Heart left ventricle (tissue), 16 donors: ENCODE measurements around the gene KANK2. TPM values are rescaled to one million over a fixed set of nuclear protein-coding genes. Genes with fewer than 3 reads are reported as not detected.
A peak's percentile ranks its signal among the peaks of the same experiment; 100 is the strongest.

ENCODE experiments used
- ATAC-seq, 4 donors: fragments of 200-7000 bp; cut with Tn5 transposase; one replicate each; pipeline ENCODE4 v1.9.1; 2020 to 2022; ENCODE audit warnings: moderate library complexity in 4 of 4, mild to moderate bottlenecking in 3 of 4, moderate number of reproducible peaks in 1 of 4
- DNase-seq, 5 donors: peaks; one replicate each; pipeline ENCODE4 v3.0.0-alpha.2; 2020
- H3K27ac ChIP-seq, 12 donors: fragments of 200-600 bp; sonication (generic) in 4 of 12; one replicate each; pipeline versions ENCODE4 v1.5.0 to v1.8.0; 2016 to 2022; ENCODE audit warnings: mild to moderate bottlenecking in 2 of 12
- H3K27me3 ChIP-seq, 9 donors: fragments of 200-600 bp; sonication (generic) in 2 of 9; one replicate each; pipeline versions ENCODE4 v1.5.1 to v1.8.0; 2016 to 2022; ENCODE audit warnings: mild to moderate bottlenecking in 3 of 9
- H3K36me3 ChIP-seq, 9 donors: fragments of 200-600 bp; sonication (generic) in 2 of 9; one replicate each; pipeline versions ENCODE4 v1.5.0 to v1.8.0; 2018 to 2022; ENCODE audit warnings: mild to moderate bottlenecking in 2 of 9
- H3K4me1 ChIP-seq, 12 donors: fragments of 200-600 bp; sonication (generic) in 4 of 12; one replicate each; pipeline versions ENCODE4 v1.5.0 to v1.8.0; 2016 to 2022; ENCODE audit warnings: mild to moderate bottlenecking in 3 of 12
- H3K4me3 ChIP-seq, 12 donors: fragments of 200-600 bp; sonication (generic) in 4 of 12; one replicate each; pipeline versions ENCODE4 v1.5.0 to v1.8.0; 2017 to 2022; ENCODE audit warnings: mild to moderate bottlenecking in 9 of 12, moderate library complexity in 4 of 12
- H3K9me3 ChIP-seq, 12 donors: fragments of 200-600 bp; sonication (generic) in 4 of 12; one replicate each; pipeline versions ENCODE4 v1.5.0 to v1.8.0; 2016 to 2022; ENCODE audit warnings: mild to moderate bottlenecking in 1 of 12
- POLR2A ChIP-seq, 2 donors: fragments of 450-650 bp; IDR thresholded peaks; one replicate each; pipeline ENCODE4 v1.6.1; 2017; ENCODE audit warnings: antibody characterized with exemption in 2 of 2, mild to moderate bottlenecking in 2 of 2, moderate library complexity in 2 of 2
- WGBS, 4 donors: extraction: QIAGEN DNeasy Blood & Tissue Kit in 2 of 4; methylation state at CpG; one replicate each; pipeline versions ENCODE4 v1.1.5 to v1.1.7; 2013 to 2018; 5-methylcytosine and 5-hydroxymethylcytosine counted together
- intact Hi-C, 10 donors: fragments of 100-400 bp; cut with DNase I; formaldehyde crosslinking; loops; one replicate each; pipeline versions ENCODE4 v1.11.1 to v1.14.2; 2022
- polyA plus RNA-seq, 2 donors: library from polyadenylated mRNA; stranded (reverse); fragments of 200-250 nt; gene quantifications; one replicate each; pipeline ENCODE4 v1.2.3, GENCODE V29; 2013
- total RNA-seq, 9 donors: library from RNA; depleted of rRNA in 2 of 9; stranded (reverse); fragments of >200 nt in 2 of 9; fragmentation: NEBNext Ultra II Directional in 3 of 9; extraction: Animal tissue kit (Norgen Biotek cat#: 25700) in 3 of 9; gene quantifications; one replicate each; pipeline versions ENCODE4 v1.1.0 to v1.2.4, GENCODE V29; 2016 to 2023
- TF ChIP-seq, protein P1 (sequence below), 12 donors: fragments of 200-600 bp; sonication (generic) in 4 of 12; IDR thresholded peaks; one replicate each; pipeline versions ENCODE4 v1.5.0 to v1.8.0; 2018 to 2022; ENCODE audit warnings: antibody characterized with exemption in 12 of 12, mild to moderate bottlenecking in 5 of 12
- donor health status: ischemic (EF 13 %, LVEDD 7.1; RV severe dilation, severe dysfunction).
- donor health status: healthy with polysubstance abuse.
- donor health status: DM: no; HTN: yes; CAD: no.
- donor health status: DM: no; HTN: no; CAD: no.
- donor health status: ischemic (EF 25% LVEDD 6.9; RV normal size, moderate dysfunction).
- donor health status: ischemic (EF 25% LVEDD 5.7; RV mildly dilated, moderate dysfunction).
- donor health status: healthy.
- donor health status: DM: yes; HTN: yes; CAD: no.
- donor health status: ischemic (EF 35%, LVEDD 5.7; RV mildly dilated, moderate dysfunction).
- donor health status: nonischemic (EF 11% LVEDD 7.7; RV severe dilation, severe dysfunction).
- donor health status: DM: yes; HTN: yes; CAD: no.
- donor health status: PGD.
- donor health status: ischemic (EF 29% LVEDD 5.4; RV normal size, mild dysfunction).
- donor health status: nonischemic (EF 23%, LVEDD 6.1; RV moderate dilation, normal function).

KANK2 gene
- total and polyA plus RNA-seq, 11 donors = 232 to 1,831 (median 294) TPM

DNA sequence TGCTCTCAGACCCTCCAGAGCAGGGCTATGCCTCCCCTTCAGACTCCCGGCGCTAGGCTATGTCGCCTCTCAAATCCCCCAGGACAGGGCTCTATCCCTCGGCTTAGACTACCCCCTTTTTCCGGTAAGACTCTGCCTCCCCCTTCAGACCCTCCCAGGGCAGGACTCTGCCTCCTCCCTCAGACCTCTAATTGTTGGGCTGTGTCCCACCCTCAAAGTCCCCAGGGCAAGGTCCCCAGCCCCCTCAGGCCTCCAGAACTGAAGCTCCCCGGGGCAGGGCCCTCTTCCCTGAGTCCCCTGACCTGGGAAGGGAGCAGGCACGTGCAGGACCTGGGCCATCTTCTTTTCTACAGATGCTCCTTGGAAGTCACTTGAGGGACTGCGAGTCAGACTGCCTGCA, 3.2 kb downstream of the KANK2 start:
- no peak for DNase-seq
- H3K27ac ChIP-seq = peak overlapping the region; percentile 61 to 100 (median 92)
- H3K9me3 ChIP-seq = no peaks in the 10 kb centered on the region
- ATAC-seq = no peak
- no peak for TF ChIP-seq POLR2A (IDR thresholded peaks at IDR 0.05)
- TF ChIP-seq, protein P1, sequence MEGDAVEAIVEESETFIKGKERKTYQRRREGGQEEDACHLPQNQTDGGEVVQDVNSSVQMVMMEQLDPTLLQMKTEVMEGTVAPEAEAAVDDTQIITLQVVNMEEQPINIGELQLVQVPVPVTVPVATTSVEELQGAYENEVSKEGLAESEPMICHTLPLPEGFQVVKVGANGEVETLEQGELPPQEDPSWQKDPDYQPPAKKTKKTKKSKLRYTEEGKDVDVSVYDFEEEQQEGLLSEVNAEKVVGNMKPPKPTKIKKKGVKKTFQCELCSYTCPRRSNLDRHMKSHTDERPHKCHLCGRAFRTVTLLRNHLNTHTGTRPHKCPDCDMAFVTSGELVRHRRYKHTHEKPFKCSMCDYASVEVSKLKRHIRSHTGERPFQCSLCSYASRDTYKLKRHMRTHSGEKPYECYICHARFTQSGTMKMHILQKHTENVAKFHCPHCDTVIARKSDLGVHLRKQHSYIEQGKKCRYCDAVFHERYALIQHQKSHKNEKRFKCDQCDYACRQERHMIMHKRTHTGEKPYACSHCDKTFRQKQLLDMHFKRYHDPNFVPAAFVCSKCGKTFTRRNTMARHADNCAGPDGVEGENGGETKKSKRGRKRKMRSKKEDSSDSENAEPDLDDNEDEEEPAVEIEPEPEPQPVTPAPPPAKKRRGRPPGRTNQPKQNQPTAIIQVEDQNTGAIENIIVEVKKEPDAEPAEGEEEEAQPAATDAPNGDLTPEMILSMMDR (IDR thresholded peaks at IDR 0.05) = no peak
- H3K4me1 ChIP-seq = peaks cover 17 to 91% (median 84%) of the 10 kb centered on the region in 12 donors
- peaks cover 0 to 6% (median 0%) of the 10 kb centered on the region in 9 donors for H3K27me3 ChIP-seq
- intact Hi-C loops = loop anchor here in 2 of 10 donors (5.0 kb wide), 2 partner anchors 37 to 47 kb away; partner anchors contain the start of gene SPC24 (in 1 of the 2)
- H3K4me3 ChIP-seq = peak overlapping the region in 9 of 12 donors; percentile 70 to 96 (median 79)
- 55 to 72% (median 65%) methylated on average over 6 to 8 of the region's 8 CpGs for WGBS, 4 donors
- H3K36me3 ChIP-seq = peaks cover 0 to 56% (median 30%) of the 10 kb centered on the region in 9 donors

DNA sequence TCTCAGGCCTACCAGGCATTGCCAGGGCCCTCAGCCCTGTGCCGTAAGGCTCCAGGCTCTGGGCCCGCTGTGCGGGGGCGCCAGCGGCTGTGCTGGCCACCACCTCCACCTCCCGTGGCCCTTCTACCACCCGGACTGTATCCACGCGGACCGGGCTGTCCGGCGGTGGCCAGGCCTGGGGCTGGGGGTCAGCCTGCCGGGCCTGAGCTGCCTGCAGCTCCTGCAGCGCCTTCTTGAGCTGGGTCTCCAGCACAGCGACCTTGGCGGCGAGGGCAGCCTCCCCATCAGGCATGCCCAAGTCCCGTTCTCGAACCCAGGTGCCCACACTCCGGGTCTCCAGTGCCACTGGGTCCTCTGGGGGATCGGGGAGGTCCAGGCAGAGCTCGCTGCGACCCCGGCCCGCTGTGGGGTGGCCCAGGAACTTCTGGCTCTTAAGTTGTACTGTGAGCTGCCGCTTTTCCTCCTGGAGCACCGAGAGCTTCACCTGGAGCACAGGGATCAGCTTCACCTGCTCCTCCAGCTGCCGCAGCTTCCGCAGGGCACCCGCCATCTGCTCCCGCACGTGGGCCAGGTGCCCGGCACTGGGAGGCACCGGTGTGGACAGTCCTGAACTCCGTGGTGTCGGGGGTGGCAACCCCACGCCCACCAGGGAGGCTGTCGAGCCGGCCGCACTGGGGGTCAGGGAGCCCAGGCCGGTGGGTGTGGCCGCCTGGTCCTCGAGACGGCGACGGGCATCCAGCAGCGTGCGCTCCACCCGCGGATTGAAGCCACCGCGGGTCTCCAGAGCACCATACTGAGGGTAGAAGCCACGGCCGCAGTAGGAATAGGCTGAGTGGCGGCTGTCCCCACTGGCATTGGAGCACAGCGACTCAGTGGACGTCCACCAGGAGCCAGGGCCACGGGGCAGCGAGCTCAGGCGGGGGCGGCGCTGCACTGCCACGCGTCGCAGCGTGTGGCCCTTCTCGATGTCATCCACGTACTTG, 4.1 kb downstream of the KANK2 start:
- peaks cover 0 to 61% (median 36%) of the 10 kb centered on the region in 9 donors for H3K36me3 ChIP-seq
- intact Hi-C loops = loop anchor here in 2 of 10 donors (5.0 kb wide), 2 partner anchors 36 to 46 kb away; partner anchors contain the start of gene SPC24 (in 1 of the 2)
- ATAC-seq (no peak), DNase-seq (no peak)
- peak overlapping the region in 3 of 12 donors; percentile 11 to 79 (median 70) for H3K4me3 ChIP-seq
- no peak for TF ChIP-seq POLR2A (IDR thresholded peaks at IDR 0.05)
- TF ChIP-seq, protein P1 (IDR thresholded peaks at IDR 0.05) = no peak
- H3K27ac ChIP-seq = peak overlapping the region in 11 of 12 donors; percentile 85 to 100 (median 93)
- H3K9me3 ChIP-seq = no peaks in the 10 kb centered on the region
- H3K27me3 ChIP-seq = peaks cover 0 to 6% (median 0%) of the 10 kb centered on the region in 9 donors
- 89 to 92% (median 91%) methylated on average over 37 to 68 of the region's 68 CpGs for WGBS, 4 donors
- peaks cover 17 to 91% (median 79%) of the 10 kb centered on the region in 12 donors for H3K4me1 ChIP-seq

DNA sequence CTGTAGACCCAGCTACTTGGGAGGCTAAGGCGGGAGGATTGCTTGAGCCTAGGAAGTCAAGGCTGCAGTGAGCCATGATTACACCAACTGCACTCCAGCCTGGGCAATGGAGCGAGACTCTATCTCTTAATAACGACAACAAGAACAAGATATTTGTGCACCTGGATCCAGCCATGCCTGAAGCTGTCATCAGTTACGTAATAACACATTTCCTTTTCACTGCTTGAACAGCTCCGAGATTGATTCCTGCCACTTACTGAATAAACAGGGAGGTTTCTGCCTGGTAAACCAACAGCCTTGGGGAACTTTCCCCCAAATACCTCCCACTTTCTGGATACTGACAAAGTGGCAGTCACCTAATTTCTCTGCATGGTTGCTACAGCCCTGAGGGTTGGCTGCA, 5.4 kb downstream of the KANK2 start:
- DNase-seq (no peak), ATAC-seq (no peak)
- Histone ChIP-seq H3K4me3 (peak overlapping the region in 2 of 12 donors; percentile 16 to 22), H3K9me3 (no peaks in the 10 kb centered on the region), H3K27ac (peak overlapping the region in 11 of 12 donors; percentile 62 to 97 (median 81)), H3K36me3 (peaks cover 0 to 74% (median 44%) of the 10 kb centered on the region in 9 donors), H3K27me3 (no peaks in the 10 kb centered on the region), H3K4me1 (peaks cover 13 to 93% (median 73%) of the 10 kb centered on the region in 12 donors)
- intact Hi-C loops = loop anchor here in 2 of 10 donors (5.0 kb wide), 2 partner anchors 35 to 45 kb away; partner anchors contain the start of gene SPC24 (in 1 of the 2)
- TF ChIP-seq, protein P1 (IDR thresholded peaks at IDR 0.05) = no peak
- no peak for TF ChIP-seq POLR2A (IDR thresholded peaks at IDR 0.05)
- WGBS, 4 donors = 64 to 73% (median 67%) methylated on average over 5 of the region's 5 CpGs
